ENCODE results near the gene PRDM16. TPM values are rescaled to one million over a fixed set of nuclear protein-coding genes. Genes with fewer than 3 reads are reported as not detected.

Gene PRDM16
- total and polyA plus RNA-seq, 7 donors, result 0.04 to 1.2 (median 0.31) TPM

GRCh38 chr1:3366126-3367051 is 297.4 kb downstream of the PRDM16 start:
- TF ChIP-seq, protein P1, sequence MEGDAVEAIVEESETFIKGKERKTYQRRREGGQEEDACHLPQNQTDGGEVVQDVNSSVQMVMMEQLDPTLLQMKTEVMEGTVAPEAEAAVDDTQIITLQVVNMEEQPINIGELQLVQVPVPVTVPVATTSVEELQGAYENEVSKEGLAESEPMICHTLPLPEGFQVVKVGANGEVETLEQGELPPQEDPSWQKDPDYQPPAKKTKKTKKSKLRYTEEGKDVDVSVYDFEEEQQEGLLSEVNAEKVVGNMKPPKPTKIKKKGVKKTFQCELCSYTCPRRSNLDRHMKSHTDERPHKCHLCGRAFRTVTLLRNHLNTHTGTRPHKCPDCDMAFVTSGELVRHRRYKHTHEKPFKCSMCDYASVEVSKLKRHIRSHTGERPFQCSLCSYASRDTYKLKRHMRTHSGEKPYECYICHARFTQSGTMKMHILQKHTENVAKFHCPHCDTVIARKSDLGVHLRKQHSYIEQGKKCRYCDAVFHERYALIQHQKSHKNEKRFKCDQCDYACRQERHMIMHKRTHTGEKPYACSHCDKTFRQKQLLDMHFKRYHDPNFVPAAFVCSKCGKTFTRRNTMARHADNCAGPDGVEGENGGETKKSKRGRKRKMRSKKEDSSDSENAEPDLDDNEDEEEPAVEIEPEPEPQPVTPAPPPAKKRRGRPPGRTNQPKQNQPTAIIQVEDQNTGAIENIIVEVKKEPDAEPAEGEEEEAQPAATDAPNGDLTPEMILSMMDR (IDR thresholded peaks at IDR 0.05), result no peak
- DNase-seq (peak in 1 of 2 donors; percentile 38), ATAC-seq (peak in 1 of 4 donors; percentile 36)
- Histone ChIP-seq H3K36me3 (ENCODE audit: insufficient read depth in 1 of 2, low read depth in 1 of 2) (no peaks in the 10 kb centered on the region), H3K27ac (peak overlapping the region; percentile 46), H3K4me3 (no peak overlapping the region), H3K27me3 (ENCODE audit: insufficient read depth in 3 of 3, low read length in 2 of 3) (peaks cover 0 to 46% (median 13%) of the 10 kb centered on the region in 3 donors), H3K9me3 (no peaks in the 10 kb centered on the region), H3K4me1 (no peaks in the 10 kb centered on the region)
- intact Hi-C loops (cut with DNase I), result no loop called here
- 33 to 38% (median 33%) methylated on average over 42 of the region's 42 CpGs for WGBS, 3 donors

- DNase-seq (no peak), ATAC-seq (no peak)
- intact Hi-C loops (cut with DNase I), result no loop called here
- 46 to 61% (median 53%) methylated on average over 11 of the region's 11 CpGs for WGBS, 3 donors
- Histone ChIP-seq H3K9me3 (no peaks in the 10 kb centered on the region), H3K27me3 (ENCODE audit: insufficient read depth in 3 of 3, low read length in 2 of 3) (peaks cover 0 to 48% (median 13%) of the 10 kb centered on the region in 3 donors), H3K27ac (no peak overlapping the region), H3K4me3 (no peak overlapping the region), H3K4me1 (no peaks in the 10 kb centered on the region), H3K36me3 (ENCODE audit: insufficient read depth in 1 of 2, low read depth in 1 of 2) (no peaks in the 10 kb centered on the region)
- TF ChIP-seq, protein P1 (IDR thresholded peaks at IDR 0.05), result no peak
Measured at GRCh38 chr1:3367376-3367775, 298.4 kb downstream of the PRDM16 start.

DNA sequence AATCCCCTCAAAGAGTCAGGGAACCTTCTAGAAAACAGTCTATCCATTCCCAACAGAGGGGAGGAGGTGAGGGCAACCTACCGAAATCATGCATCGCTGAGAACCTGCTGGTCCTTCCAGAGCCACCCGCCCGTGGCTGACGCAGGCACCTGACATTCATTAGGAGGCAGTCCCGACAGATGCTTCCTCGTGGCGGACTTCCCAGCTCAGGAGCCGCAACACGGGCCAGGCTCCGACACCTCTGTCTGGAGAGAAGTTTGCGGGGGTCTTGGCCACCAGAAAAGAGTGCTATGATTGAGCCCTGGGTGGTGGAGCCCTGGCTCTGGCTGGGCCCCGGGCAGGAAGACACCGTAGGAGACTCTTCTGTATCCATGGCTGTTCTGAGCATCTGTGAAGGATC is 299.1 kb downstream of the PRDM16 start:
- Histone ChIP-seq H3K9me3 (no peaks in the 10 kb centered on the region), H3K4me3 (no peak overlapping the region), H3K36me3 (ENCODE audit: insufficient read depth in 1 of 2, low read depth in 1 of 2) (no peaks in the 10 kb centered on the region), H3K4me1 (no peaks in the 10 kb centered on the region), H3K27me3 (ENCODE audit: insufficient read depth in 3 of 3, low read length in 2 of 3) (peaks cover 0 to 52% (median 13%) of the 10 kb centered on the region in 3 donors), H3K27ac (peak overlapping the region; percentile 46)
- no peak for DNase-seq
- WGBS, 3 donors, result 85 to 92% (median 87%) methylated on average over 14 of the region's 14 CpGs
- intact Hi-C loops (cut with DNase I), result no loop called here
- no peak for ATAC-seq
- TF ChIP-seq, protein P1 (IDR thresholded peaks at IDR 0.05), result no peak

DNA sequence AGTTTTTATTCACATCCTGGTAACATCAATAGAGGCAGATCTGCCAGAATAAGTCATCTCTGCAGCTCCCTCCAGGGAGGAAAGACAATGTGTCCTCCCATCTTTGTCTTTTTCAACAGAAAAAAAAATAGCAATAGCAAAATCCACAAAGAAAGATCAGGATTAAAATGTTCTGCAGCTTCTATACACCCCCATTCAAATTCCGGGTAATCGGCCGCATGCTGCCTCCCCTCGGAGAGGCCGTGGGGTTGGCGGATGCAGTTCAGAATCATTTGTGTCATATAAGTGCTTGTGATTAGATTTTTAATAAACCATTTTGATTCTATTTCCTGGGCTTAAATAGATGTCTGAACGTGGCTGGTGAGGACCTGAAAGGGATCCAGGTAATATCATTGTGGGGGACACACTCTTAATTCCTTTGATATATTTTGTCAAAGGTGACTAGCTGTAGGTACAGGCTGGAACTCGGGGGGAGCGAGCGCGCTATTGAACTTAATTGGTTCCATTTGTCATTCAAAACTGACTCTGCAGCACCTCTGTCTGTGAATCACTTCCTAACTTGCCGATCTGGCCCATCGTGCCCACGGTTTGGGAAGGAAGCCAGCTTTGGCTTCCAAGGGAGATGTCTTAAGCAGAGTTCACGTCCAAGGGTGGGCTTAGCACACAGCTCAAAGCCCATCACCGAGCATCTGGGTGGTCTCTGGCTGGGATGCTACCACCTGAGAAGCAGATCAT is 299.9 kb downstream of the PRDM16 start:
- intact Hi-C loops (cut with DNase I), result no loop called here
- no peaks in the 10 kb centered on the region for H3K4me1 ChIP-seq
- no peak for ATAC-seq
- H3K9me3 ChIP-seq, result no peaks in the 10 kb centered on the region
- H3K36me3 ChIP-seq (ENCODE audit: insufficient read depth in 1 of 2, low read depth in 1 of 2), result no peaks in the 10 kb centered on the region
- H3K4me3 ChIP-seq, result no peak overlapping the region
- TF ChIP-seq, protein P1 (IDR thresholded peaks at IDR 0.05), result no peak
- no peak for DNase-seq
- peak overlapping the region; percentile 46 for H3K27ac ChIP-seq
- peaks cover 0 to 54% (median 14%) of the 10 kb centered on the region in 3 donors for H3K27me3 ChIP-seq (ENCODE audit: insufficient read depth in 3 of 3, low read length in 2 of 3)
- 48 to 54% (median 49%) methylated on average over 16 of the region's 16 CpGs for WGBS, 3 donors
